SJCRH30 (cell line): ENCODE measurements around the gene DCD. TPM values are rescaled to one million over a fixed set of nuclear protein-coding genes. Genes with fewer than 3 reads are reported as not detected.
"Not testable (repeated sequence)": the region's sequence is repeated elsewhere in the genome, so short reads cannot be mapped to it uniquely, and the experiment has no call there.

Source experiments
- DNase-seq, 2 experiments: peaks; one replicate each; pipeline ENCODE4 v3.0.0-alpha.2; 2015 to 2020
- H3K27ac ChIP-seq: fragments of 250-450 bp; sonication (Bioruptor Pico); 2 replicates; pipeline ENCODE4 v1.5.1; 2020; ENCODE audit warnings: mild to moderate bottlenecking, moderate library complexity
- H3K27me3 ChIP-seq: fragments of 250-450 bp; sonication (Bioruptor Pico); 2 replicates; pipeline ENCODE4 v1.5.1; 2020; ENCODE audit warnings: mild to moderate bottlenecking, moderate library complexity
- H3K36me3 ChIP-seq: fragments of 250-450 bp; sonication (Bioruptor Pico); 2 replicates; pipeline ENCODE4 v1.5.1; 2020; ENCODE audit warnings: mild to moderate bottlenecking, moderate library complexity
- H3K4me1 ChIP-seq: fragments of 250-450 bp; sonication (Bioruptor Pico); 2 replicates; pipeline ENCODE4 v1.5.1; 2020; ENCODE audit warnings: mild to moderate bottlenecking, moderate library complexity
- H3K4me3 ChIP-seq: fragments of 250-450 bp; sonication (Bioruptor Pico); 2 replicates; pipeline ENCODE4 v1.5.1; 2020; ENCODE audit warnings: mild to moderate bottlenecking, moderate library complexity
- H3K9me3 ChIP-seq: fragments of 250-450 bp; sonication (Bioruptor Pico); replicated peaks from 2 replicates; pipeline ENCODE4 v1.5.1; 2020; ENCODE audit warnings: mild to moderate bottlenecking, moderate library complexity
- total RNA-seq: library from RNA; depleted of rRNA; stranded (reverse); fragments of >200 nt; shearing (Covaris generic); gene quantifications from 2 replicates; pipeline ENCODE4 v1.2.3, GENCODE V29; 2014; rRNA removed

The DCD gene
- total RNA-seq, result not detected in 2 replicates

GRCh38 chr12:54648265-54648664 is at the start of gene DCD:
Gene DCD, minus strand, starts transcription at chr12:54648365. Its CDS starts 62 bp downstream, at chr12:54648303.
- H3K9me3 ChIP-seq, result no peaks in the 10 kb centered on the region
- H3K27ac ChIP-seq, result no peak within 1 kb of the TSS
- no peaks in the 10 kb centered on the region; the same call in 1 of the 2 replicates for H3K27me3 ChIP-seq
- no peaks in the 10 kb centered on the region for H3K36me3 ChIP-seq
- H3K4me3 ChIP-seq, result no peak within 1 kb of the TSS
- no peaks in the 10 kb centered on the region for H3K4me1 ChIP-seq
- DNase-seq, result no peak

GRCh38 chr12:54697851-54698250 is 49.7 kb upstream of the DCD start:
- Histone ChIP-seq H3K36me3 (no peaks in the 10 kb centered on the region), H3K4me3 (no peak overlapping the region), H3K4me1 (no peaks in the 10 kb centered on the region), H3K9me3 (no peaks in the 10 kb centered on the region), H3K27ac (no peak overlapping the region), H3K27me3 (no peaks in the 10 kb centered on the region)
- no peak for DNase-seq

- DNase-seq, result no peak
- H3K27ac ChIP-seq, result no peak overlapping the region
- H3K9me3 ChIP-seq, result 0 out of 2 replicates have a peak, but pooled peaks cover 3% of the 10 kb centered on the region
- H3K36me3 ChIP-seq, result no peaks in the 10 kb centered on the region
- H3K4me3 ChIP-seq, result no peak overlapping the region
- peaks cover 3% of the 10 kb centered on the region; the same call in 1 of the 2 replicates for H3K27me3 ChIP-seq
- H3K4me1 ChIP-seq, result no peaks in the 10 kb centered on the region
Measured at GRCh38 chr12:54692353-54692752, 44.2 kb upstream of the DCD start.

- no peak overlapping the region for H3K4me3 ChIP-seq
- H3K36me3 ChIP-seq, result no peaks in the 10 kb centered on the region
- H3K4me1 ChIP-seq, result no peaks in the 10 kb centered on the region
- H3K27me3 ChIP-seq, result peaks cover 3% of the 10 kb centered on the region; the same call in 1 of the 2 replicates
- 0 out of 2 replicates have a peak, but pooled peaks cover 3% of the 10 kb centered on the region for H3K9me3 ChIP-seq
- no peak for DNase-seq
- H3K27ac ChIP-seq, result no peak overlapping the region
Measured at GRCh38 chr12:54689984-54690383, 41.8 kb upstream of the DCD start.

- Histone ChIP-seq H3K27me3 (peaks cover 3% of the 10 kb centered on the region; the same call in 1 of the 2 replicates), H3K27ac (no peak overlapping the region), H3K9me3 (0 out of 2 replicates have a peak, but pooled peaks cover 3% of the 10 kb centered on the region), H3K4me3 (no peak overlapping the region), H3K36me3 (no peaks in the 10 kb centered on the region), H3K4me1 (no peaks in the 10 kb centered on the region)
- no peak for DNase-seq
Measured at GRCh38 chr12:54689034-54689372, 40.8 kb upstream of the DCD start.

- no peaks in the 10 kb centered on the region for H3K36me3 ChIP-seq
- H3K9me3 ChIP-seq, result 0 out of 2 replicates have a peak, but pooled peaks cover 3% of the 10 kb centered on the region
- no peak for DNase-seq
- peaks cover 3% of the 10 kb centered on the region; the same call in 1 of the 2 replicates for H3K27me3 ChIP-seq
- H3K4me3 ChIP-seq, result no peak overlapping the region
- H3K27ac ChIP-seq, result no peak overlapping the region
- no peaks in the 10 kb centered on the region for H3K4me1 ChIP-seq
Measured at GRCh38 chr12:54688309-54689033, 40.3 kb upstream of the DCD start.

GRCh38 chr12:54684636-54685630 is 36.8 kb upstream of the DCD start:
- no peak for DNase-seq
- Histone ChIP-seq H3K27ac (no peak overlapping the region), H3K4me3 (no peak overlapping the region), H3K9me3 (no peaks in the 10 kb centered on the region), H3K4me1 (no peaks in the 10 kb centered on the region), H3K36me3 (no peaks in the 10 kb centered on the region), H3K27me3 (peaks cover 6% of the 10 kb centered on the region; the same call in 1 of the 2 replicates)

GRCh38 chr12:54683398-54683797 is 35.2 kb upstream of the DCD start:
- DNase-seq, result no peak
- Histone ChIP-seq H3K4me3 (no peak overlapping the region), H3K9me3 (no peaks in the 10 kb centered on the region), H3K4me1 (no peaks in the 10 kb centered on the region), H3K27ac (no peak overlapping the region), H3K27me3 (0 out of 2 replicates have a peak, but pooled peaks cover 4% of the 10 kb centered on the region), H3K36me3 (no peaks in the 10 kb centered on the region)

GRCh38 chr12:54682674-54683073 is 34.5 kb upstream of the DCD start:
- Histone ChIP-seq H3K9me3 (no peaks in the 10 kb centered on the region), H3K4me1 (no peaks in the 10 kb centered on the region), H3K27me3 (0 out of 2 replicates have a peak, but pooled peaks cover 4% of the 10 kb centered on the region), H3K36me3 (no peaks in the 10 kb centered on the region), H3K4me3 (no peak overlapping the region), H3K27ac (no peak overlapping the region)
- DNase-seq, result no peak

- no peak overlapping the region for H3K4me3 ChIP-seq
- no peaks in the 10 kb centered on the region for H3K4me1 ChIP-seq
- H3K27ac ChIP-seq, result no peak overlapping the region
- DNase-seq, result peak; percentile 7 to 41
- no peaks in the 10 kb centered on the region for H3K36me3 ChIP-seq
- H3K9me3 ChIP-seq, result no peaks in the 10 kb centered on the region
- H3K27me3 ChIP-seq, result peaks cover 9% of the 10 kb centered on the region; the same call in 1 of the 2 replicates
Measured at GRCh38 chr12:54680374-54680773, 32.2 kb upstream of the DCD start.

- no peaks in the 10 kb centered on the region for H3K36me3 ChIP-seq
- H3K4me1 ChIP-seq, result no peaks in the 10 kb centered on the region
- H3K27me3 ChIP-seq, result peaks cover 9% of the 10 kb centered on the region; the same call in 1 of the 2 replicates
- no peak for DNase-seq
- H3K27ac ChIP-seq, result no peak overlapping the region
- no peaks in the 10 kb centered on the region for H3K9me3 ChIP-seq
- H3K4me3 ChIP-seq, result no peak overlapping the region
Measured at GRCh38 chr12:54678131-54678530, 30.0 kb upstream of the DCD start.

GRCh38 chr12:54667945-54668344 is 19.8 kb upstream of the DCD start:
- Histone ChIP-seq H3K27me3 (no peaks in the 10 kb centered on the region), H3K4me3 (no peak overlapping the region)
- DNase-seq, result no peak

GRCh38 chr12:54666008-54666407 is 17.8 kb upstream of the DCD start:
- Histone ChIP-seq H3K27me3 (no peaks in the 10 kb centered on the region), H3K9me3 (no peaks in the 10 kb centered on the region), H3K4me1 (no peaks in the 10 kb centered on the region), H3K36me3 (no peaks in the 10 kb centered on the region), H3K4me3 (no peak overlapping the region), H3K27ac (no peak overlapping the region)
- DNase-seq, result no peak

More at GRCh38 chr12:54667945-54668344, 19.8 kb upstream of the DCD start:
- H3K4me1 ChIP-seq, result no peaks in the 10 kb centered on the region
- H3K27ac ChIP-seq, result no peak overlapping the region
- H3K36me3 ChIP-seq, result no peaks in the 10 kb centered on the region
- H3K9me3 ChIP-seq, result no peaks in the 10 kb centered on the region

- DNase-seq, H3K27ac ChIP-seq, H3K9me3 ChIP-seq, H3K4me3 ChIP-seq, H3K4me1 ChIP-seq, H3K27me3 ChIP-seq, H3K36me3 ChIP-seq: not testable (repeated sequence)
Measured at GRCh38 chr12:54665022-54665635, 17.0 kb upstream of the DCD start.
